ENCODE results near the gene EFHC1.

GRCh38 chr6:52390361-52390727 lies 29.8 kb upstream of the EFHC1 start:
- TF ChIP-seq POLR2AphosphoS5 (IDR thresholded peaks at IDR 0.05) (no peak), CTCF (IDR thresholded peaks at IDR 0.05) (no peak)
